ENCODE data around the gene SPTBN1.

GRCh38 chr2:54595999-54596902, 140.1 kb downstream of the SPTBN1 start:
- TF ChIP-seq CTCF (conservative IDR thresholded peaks at IDR 0.05; ENCODE audit: low read depth, low read length) = no peak
- TF ChIP-seq EZH2 (IDR thresholded peaks at IDR 0.05; ENCODE audit: borderline replicate concordance, low read depth, low read length, poor library complexity, severe bottlenecking) = no peak

Measured in A673 (cell line).